Ishikawa (cell line): ENCODE data around the gene WWC1.
A peak's percentile ranks its signal among the peaks of the same experiment; 100 is the strongest.

Experiments used
- CEBPB ChIP-seq: IDR thresholded peaks from 2 replicates; pipeline ENCODE4 v1.6.1; 2012
- CREB1 ChIP-seq: IDR thresholded peaks from 2 replicates; pipeline ENCODE4 v1.6.1; 2012; ENCODE audit warnings: low read depth
- EGR1 ChIP-seq: IDR thresholded peaks from 2 replicates; pipeline ENCODE4 v1.6.1; 2012
- EP300 ChIP-seq: IDR thresholded peaks from 2 replicates; pipeline ENCODE4 v1.6.1; 2012; ENCODE audit warnings: borderline replicate concordance
- FOXM1 ChIP-seq: IDR thresholded peaks from 2 replicates; pipeline ENCODE4 v1.6.1; 2012; ENCODE audit warnings: low read depth, borderline replicate concordance
- MAX ChIP-seq: IDR thresholded peaks from 2 replicates; pipeline ENCODE4 v1.6.1; 2012
- NFIC ChIP-seq: IDR thresholded peaks from 2 replicates; pipeline ENCODE4 v1.6.1; 2012
- RAD21 ChIP-seq: IDR thresholded peaks from 2 replicates; pipeline ENCODE4 v1.6.1; 2012; ENCODE audit warnings: low read depth
- TAF1 ChIP-seq: IDR thresholded peaks from 2 replicates; pipeline ENCODE4 v1.6.1; 2012; ENCODE audit warnings: low read depth, mild to moderate bottlenecking
- TCF12 ChIP-seq: IDR thresholded peaks from 2 replicates; pipeline ENCODE4 v1.6.1; 2012; ENCODE audit warnings: low read depth
- TEAD4 ChIP-seq: IDR thresholded peaks from 2 replicates; pipeline ENCODE4 v1.6.1; 2012
- YY1 ChIP-seq: IDR thresholded peaks from 2 replicates; pipeline ENCODE4 v1.6.1; 2012; ENCODE audit warnings: low read depth
- ZBTB7A ChIP-seq: IDR thresholded peaks from 2 replicates; pipeline ENCODE4 v1.6.1; 2012; ENCODE audit warnings: low read depth
- TF ChIP-seq, protein P1 (sequence below): IDR thresholded peaks from 2 replicates; pipeline ENCODE4 v1.6.1; 2012
- TF ChIP-seq, protein P2 (sequence below): IDR thresholded peaks from 2 replicates; pipeline ENCODE4 v1.6.1; 2012; ENCODE audit warnings: low read depth, mild to moderate bottlenecking

Gene WWC1

DNA sequence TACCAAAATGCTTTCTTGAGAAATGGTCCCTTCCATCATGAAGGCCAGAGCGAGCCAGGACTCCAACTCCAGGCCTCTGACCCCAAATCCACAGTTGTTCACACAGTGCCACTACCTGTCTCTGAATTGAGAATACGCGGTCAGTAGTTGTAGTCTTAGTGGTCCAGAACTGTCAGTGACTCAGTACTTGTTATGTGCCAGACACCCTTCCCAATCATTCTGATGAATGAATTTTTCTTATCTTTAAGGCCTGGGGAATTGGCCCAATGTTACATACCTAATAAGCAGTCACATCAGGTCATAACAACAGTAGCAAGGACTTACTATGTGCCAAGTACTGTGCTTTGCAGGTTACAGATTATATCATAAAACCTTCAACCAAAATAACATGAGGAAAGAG is 122.2 kb downstream of the WWC1 start:
- TF ChIP-seq TCF12 = no peak

DNA sequence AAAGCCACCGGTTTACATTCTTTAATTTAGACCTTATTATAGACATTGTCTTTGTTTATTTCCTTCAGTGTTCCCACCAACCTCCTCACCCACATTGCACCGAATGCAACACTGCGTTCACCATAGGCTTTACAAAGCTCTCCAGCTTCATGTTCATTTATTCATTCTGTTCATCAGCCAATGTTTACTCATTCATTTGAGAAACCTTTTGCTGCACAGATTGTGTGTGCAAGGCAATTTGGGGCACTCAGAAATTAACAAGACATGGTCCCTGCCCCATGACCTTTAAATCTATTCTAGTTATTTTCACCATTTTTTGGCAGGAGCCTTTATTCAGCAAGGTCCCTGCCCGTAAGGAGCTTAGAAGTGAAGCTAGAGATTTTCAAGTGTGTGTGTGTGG is 124.0 kb downstream of the WWC1 start:
- TF ChIP-seq TAF1 = no peak
- TF ChIP-seq ZBTB7A = no peak
- no peak for TF ChIP-seq NFIC

DNA sequence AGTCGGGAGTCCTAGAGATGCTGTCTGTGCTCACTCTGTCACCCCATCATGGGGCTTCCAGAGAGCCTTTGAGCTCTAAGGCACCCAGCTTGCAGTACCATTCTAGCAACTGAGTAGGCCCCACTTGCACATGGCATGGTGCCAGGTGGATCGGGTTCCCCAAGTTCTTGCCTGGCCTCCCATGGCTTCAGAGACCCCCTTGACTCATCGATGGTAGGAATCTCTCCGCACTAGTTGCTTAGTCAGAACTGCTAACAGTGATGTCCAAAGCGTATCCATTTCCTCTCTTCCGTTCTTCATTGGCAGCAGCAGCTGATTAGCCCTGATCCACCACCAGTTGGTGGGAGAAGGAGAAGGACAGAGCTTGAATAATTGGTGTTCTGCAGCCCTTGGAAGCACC is 124.5 kb downstream of the WWC1 start:
- TF ChIP-seq CREB1 = no peak
- no peak for TF ChIP-seq RAD21

DNA sequence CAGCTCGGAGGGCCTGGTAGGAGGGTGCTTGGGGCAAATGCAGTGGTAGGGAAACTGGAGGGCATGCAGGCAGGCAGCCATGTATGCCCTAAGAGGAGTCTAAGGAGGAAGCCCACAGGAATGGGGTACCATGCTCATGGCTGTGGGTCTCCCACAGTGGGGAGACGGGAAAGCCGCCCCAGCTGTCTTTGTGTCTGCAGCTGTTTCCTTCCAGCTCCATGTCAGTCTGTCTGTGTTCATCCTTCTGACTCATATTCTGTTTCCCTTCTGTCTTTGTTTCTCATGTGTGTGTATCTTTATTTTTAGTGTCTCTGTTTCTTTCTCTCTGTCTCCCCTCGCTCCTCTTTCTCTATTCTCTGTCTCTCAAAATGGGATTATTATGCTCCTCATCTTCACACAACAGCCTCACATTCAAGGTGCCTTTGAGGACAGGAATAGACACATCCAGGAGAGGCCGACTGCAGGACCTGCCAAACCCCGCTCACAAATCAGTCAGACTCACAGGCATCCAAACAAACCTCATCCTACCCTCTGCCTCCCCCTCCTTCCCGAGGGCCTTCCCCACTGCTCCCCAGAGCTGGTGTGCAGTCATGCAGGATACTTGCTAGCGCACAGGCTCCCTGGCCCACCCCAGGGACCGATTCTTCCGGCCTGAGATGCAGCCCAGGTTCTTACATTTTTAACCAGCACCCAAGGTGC is 126.4 kb downstream of the WWC1 start:
- TF ChIP-seq EGR1 (no peak), CEBPB (no peak)

DNA sequence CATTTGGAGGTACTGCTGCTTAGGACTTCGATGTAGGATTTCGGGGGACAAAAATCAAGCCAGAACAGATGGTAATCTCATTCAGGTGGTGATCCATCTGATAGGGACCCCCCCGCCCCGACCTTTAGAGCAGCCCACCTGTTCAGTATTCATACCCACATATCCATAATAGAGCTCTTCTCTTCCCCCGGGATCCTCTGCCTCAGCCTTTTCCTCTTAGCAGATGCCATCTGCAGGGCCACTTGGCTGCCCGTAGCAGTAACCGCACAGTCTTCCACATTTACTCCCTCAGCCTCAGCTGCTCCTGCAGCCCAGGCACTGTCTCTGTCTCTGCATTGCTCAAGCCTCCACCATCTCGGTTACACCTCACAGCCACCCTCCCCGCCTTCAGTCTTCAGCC is 129.0 kb downstream of the WWC1 start:
- TF ChIP-seq CREB1 (no peak), EGR1 (no peak), YY1 (no peak), RAD21 (no peak), TEAD4 (no peak), TCF12 (no peak), ZBTB7A (no peak)

- TF ChIP-seq ZBTB7A = no peak
- TF ChIP-seq CEBPB = no peak
- TF ChIP-seq RAD21 = peak; percentile 41
Observed at GRCh38 chr5:168422431-168422830, 131.0 kb downstream of the WWC1 start.

DNA sequence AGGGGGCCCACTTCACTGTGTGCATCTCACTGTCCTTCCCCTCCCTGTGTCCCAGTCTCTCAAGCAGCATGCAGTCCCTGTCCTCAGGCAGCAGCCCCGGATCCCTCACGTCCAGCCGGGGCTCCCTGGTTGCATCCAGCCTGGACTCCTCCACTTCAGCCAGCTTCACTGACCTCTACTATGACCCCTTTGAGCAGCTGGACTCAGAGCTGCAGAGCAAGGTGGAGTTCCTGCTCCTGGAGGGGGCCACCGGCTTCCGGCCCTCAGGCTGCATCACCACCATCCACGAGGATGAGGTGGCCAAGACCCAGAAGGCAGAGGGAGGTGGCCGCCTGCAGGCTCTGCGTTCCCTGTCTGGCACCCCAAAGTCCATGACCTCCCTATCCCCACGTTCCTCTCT is 132.0 kb downstream of the WWC1 start:
- TF ChIP-seq RAD21 = no peak
- no peak for TF ChIP-seq ZBTB7A
- no peak for TF ChIP-seq YY1
- no peak for TF ChIP-seq TCF12
- no peak for TF ChIP-seq NFIC
- no peak for TF ChIP-seq CEBPB
- TF ChIP-seq TEAD4 = no peak
- TF ChIP-seq, protein P1, sequence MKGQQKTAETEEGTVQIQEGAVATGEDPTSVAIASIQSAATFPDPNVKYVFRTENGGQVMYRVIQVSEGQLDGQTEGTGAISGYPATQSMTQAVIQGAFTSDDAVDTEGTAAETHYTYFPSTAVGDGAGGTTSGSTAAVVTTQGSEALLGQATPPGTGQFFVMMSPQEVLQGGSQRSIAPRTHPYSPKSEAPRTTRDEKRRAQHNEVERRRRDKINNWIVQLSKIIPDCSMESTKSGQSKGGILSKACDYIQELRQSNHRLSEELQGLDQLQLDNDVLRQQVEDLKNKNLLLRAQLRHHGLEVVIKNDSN = no peak
- no peak for TF ChIP-seq EP300
- no peak for TF ChIP-seq FOXM1
- no peak for TF ChIP-seq EGR1
- TF ChIP-seq, protein P2, sequence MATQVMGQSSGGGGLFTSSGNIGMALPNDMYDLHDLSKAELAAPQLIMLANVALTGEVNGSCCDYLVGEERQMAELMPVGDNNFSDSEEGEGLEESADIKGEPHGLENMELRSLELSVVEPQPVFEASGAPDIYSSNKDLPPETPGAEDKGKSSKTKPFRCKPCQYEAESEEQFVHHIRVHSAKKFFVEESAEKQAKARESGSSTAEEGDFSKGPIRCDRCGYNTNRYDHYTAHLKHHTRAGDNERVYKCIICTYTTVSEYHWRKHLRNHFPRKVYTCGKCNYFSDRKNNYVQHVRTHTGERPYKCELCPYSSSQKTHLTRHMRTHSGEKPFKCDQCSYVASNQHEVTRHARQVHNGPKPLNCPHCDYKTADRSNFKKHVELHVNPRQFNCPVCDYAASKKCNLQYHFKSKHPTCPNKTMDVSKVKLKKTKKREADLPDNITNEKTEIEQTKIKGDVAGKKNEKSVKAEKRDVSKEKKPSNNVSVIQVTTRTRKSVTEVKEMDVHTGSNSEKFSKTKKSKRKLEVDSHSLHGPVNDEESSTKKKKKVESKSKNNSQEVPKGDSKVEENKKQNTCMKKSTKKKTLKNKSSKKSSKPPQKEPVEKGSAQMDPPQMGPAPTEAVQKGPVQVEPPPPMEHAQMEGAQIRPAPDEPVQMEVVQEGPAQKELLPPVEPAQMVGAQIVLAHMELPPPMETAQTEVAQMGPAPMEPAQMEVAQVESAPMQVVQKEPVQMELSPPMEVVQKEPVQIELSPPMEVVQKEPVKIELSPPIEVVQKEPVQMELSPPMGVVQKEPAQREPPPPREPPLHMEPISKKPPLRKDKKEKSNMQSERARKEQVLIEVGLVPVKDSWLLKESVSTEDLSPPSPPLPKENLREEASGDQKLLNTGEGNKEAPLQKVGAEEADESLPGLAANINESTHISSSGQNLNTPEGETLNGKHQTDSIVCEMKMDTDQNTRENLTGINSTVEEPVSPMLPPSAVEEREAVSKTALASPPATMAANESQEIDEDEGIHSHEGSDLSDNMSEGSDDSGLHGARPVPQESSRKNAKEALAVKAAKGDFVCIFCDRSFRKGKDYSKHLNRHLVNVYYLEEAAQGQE = no peak
- no peak for TF ChIP-seq CREB1
- no peak for TF ChIP-seq MAX
- no peak for TF ChIP-seq TAF1

GRCh38 chr5:168423971-168424370 is 132.5 kb downstream of the WWC1 start:
- TF ChIP-seq TEAD4 (no peak), NFIC (no peak), TCF12 (no peak), CREB1 (no peak), TAF1 (no peak), FOXM1 (no peak), CEBPB (no peak), MAX (no peak), RAD21 (no peak), EGR1 (no peak)
- TF ChIP-seq, protein P2 = no peak
